Fibroblast of skin of right biceps (primary cell): ENCODE data around the gene WDHD1.

ENCODE experiments used
- DNase-seq: peaks from one replicate; pipeline ENCODE4 v3.0.0-alpha.2; 2013

WDHD1 gene

DNA sequence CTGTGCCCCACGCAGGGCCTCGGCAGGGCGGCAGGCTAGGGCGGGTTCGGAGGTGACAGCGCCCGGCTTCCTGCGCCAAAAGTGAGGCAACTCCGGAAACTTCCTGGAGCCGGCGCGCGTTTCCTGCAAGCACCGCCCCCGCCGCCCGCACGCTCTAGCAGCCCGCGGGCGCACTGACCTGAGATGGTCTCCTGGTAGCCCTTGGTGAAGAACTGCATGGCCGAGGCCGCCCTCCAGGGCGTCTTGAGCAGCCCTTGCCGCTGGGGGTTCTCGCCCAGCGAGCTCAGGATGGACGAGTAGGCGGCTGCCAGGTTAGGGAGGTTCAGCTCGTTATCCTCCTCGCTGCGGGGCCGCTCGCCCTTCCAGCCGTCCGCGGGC, 124.8 kb downstream of the WDHD1 start:
- DNase-seq, result peak; percentile 43

DNA sequence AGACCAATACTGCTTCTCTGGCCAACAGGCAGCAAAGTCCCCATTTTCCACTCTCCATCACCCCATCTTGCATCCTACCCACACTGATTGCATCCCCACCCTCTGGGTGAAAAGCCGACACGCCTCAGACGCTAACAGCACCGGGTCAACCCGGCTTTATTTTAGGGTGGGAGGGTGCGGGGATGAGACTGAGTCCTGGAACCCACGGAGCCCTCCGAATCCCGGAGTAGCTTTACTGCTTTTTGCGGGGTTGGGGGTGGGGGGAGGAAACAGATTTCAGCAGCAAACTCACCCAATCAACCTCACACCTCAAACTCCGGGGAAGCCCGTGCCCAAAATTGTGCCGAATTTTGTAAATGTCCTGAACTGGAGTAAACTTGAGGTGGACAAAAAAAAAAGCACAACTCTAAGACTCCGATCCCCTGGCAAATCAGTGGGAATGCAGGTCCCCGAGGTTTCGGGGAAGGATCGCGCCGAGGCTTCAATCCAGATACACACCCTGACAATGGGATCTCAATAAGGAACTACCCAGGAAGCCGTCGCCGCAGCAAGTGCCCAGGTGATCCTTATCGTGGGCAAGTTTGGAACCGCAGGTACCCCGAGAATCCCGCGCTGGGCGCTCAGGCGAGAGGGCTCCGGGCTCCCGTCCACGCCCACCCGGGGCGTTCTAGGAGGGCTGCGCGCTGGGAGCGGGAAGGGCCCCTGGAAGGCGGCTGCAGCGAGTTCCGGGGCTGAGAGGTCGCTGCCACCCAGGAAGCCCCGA, 125.3 kb downstream of the WDHD1 start:
- no peak for DNase-seq

DNA sequence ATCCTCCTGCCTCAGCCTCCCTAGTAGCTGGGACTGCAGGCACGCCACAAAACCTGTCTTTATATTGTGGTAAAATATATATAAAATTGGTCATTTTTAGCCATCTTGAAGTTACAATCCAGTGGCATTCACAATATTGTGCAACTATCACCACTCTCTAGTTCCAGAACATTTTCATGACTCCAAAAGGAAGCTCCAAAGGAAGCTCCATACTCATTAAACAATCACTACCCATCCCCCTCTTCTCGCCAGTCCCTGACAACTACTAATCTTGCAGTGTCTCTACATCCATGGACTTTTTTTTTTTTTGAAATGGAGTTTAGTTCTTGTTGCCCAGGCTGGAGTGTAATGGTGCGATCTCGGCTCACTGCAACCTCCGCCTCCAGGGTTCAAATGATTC, 127.3 kb downstream of the WDHD1 start:
- no peak for DNase-seq

DNA sequence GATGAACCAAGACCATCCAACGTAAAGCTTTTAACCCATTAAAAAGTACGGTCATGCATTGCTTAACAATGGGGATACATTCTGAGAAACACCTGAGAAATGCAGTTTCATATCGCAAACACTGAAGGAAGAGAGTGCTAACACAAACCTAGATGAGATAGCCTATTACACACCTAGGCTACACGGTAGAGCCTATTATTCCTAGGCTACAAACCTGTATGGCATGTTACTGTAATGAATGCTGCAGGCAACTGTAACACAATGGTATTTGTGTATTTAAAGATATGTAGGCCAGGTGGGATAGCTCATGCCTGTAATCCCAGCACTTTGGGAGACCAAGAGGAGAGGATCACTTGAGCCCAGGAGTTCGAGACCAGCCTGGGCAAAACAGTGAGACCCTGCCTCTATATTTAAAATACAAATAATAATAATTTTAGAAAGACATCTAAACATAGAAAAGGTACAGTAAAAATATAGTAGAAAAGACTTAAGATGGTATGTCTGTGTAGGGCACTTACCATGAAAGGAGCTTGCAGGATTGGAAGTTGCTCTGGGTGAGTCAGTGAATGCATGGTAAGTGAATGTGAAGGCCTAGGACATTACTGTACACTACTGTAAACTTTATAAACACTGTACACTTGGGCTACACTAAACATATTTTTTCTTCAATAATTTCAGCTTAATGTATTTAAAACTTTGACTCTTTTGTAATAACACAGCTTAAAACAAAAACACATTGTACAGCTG, 128.9 kb downstream of the WDHD1 start:
- peak; percentile 16 for DNase-seq

DNA sequence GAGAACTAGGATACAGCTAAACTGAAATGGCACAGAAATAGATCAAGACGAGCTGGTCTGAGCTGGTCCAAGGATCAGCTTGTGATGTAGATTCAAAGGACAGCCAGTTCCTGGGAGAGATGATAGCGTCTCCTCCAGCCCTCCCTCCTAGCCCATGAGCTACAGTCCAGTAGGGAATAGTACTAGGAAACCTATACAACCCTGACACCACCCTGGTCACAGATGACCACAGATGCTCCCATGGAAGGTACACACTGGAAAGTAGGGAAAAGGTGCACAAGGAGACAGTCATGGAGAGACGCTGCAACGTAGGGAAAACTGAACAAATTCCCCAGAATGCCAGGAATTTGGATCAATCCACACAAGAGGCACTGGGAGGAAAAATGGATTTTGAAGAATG, 131.2 kb downstream of the WDHD1 start:
- peak; percentile 14 for DNase-seq

DNA sequence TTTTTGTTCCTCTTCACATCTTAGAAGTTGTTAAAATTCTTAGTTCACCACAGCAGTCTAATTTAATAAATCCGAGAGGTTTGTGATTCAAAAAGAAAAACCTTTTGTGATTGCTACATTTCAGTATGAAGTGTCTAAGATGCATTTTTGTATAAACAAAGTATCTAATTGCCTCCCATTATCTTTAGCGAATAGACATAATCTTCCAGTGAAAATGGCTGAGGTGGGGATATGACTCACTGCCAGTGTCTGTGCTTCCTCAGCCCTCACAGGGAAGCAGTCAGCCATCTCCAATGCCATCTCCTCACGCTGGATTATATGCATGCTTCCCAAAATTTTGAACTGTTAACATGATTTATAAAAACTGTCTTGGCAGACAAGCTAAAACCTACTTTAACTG, 131.9 kb downstream of the WDHD1 start:
- peak; percentile 51 for DNase-seq

DNA sequence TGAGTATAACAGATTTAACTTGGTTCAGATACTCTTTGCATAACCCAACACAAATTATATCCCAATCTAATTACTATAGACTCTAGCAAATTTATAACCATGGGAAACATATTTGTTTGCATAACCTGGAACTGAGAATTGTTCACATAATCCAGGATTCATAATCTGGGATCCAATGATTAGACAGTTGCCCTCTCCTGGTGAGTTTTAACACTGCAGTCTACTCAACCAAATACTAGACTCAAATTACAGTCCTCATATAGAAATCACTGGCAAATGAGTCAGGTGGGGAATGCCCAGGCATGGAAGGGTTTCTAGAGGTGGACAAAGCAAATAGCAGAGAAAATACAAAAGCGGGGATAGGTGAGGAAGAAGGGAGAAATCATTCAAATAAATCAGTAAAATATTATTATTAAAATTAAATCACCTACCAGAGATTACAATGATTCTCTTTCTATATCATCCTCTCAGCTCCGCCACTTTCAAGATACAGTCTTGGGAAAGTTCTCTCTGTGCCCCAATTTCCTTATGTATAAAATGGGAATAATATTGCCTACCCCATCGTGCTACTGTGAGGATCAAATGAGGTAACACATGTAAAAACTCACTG, 133.6 kb downstream of the WDHD1 start:
- DNase-seq, result peak; percentile 72

DNA sequence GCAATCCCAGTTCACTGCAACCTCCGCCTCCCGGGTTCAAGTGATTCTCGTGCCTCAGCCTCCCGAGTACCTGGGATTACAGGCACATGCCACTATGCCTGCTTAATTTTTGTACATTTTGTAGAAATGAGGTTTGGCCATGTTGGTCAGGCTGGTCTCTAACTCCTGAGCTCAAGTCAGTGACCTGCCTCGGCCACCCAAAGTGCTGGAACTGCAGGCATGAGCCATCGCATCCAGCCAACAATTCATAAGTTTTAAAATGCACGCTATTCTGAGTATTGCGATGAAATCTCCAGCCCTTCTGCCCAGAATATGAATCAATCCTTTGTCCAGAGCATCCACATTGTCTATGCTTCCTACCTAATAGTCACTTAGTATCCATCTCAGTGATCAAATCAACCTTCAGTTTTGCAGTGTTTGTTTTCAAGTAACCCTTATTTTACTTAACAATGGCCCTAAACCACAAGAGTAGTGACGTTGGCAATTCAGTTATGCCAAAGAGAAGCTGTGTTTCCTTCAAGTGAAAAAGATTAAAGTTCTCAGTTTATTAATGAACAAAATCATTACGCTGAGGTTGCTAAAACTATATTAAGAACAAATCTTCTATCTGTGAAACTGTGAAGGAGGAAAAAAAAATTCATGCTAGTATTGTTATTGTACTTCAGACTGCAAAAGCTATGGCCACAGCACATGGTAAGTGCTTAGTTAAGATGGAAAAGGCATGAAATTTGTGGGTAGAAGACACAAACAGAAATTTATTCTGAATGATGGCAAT, 135.2 kb downstream of the WDHD1 start:
- DNase-seq, result no peak

DNA sequence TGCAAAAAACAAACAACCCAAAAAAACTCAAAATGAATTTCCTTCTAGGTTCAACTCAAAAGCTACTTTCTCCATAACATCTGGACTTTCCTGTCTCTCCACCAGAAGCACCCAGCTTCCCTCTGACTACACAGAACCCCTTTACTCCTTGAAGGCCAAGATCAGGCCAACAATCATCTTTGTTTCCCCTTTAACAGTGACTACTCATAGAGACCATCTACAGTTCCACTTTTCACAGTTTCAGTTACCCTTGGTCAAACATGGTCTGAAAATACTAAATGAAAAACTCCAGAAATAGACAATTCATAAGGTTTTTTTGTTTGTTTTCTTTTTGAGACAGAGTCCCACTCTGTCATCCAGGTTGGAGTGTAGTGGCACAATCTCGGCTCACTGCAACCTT, 136.1 kb downstream of the WDHD1 start:
- no peak for DNase-seq

DNA sequence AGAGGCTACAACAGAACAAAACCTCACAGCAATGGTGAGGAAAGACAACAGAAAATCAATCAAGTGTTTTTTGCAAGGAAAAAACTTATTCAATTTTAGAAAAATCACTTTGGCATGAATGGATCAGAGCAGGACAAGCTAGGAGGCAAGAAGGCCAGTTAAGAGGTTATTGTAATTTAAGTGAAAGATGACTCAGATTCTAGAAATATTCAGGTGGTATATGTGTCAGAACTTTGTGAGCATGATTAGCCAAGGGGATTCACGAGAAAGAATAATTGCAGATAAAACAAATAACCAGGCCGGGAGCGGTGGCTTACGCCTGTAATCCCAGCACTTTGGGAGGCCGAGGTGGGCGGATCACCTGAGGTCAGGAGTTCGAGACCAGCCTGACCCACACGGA, 137.0 kb downstream of the WDHD1 start:
- DNase-seq, result no peak
